Measurements from ENCODE around the gene BTN2A1. TPM values are rescaled to one million over a fixed set of nuclear protein-coding genes. Genes with fewer than 3 reads are reported as not detected.

The BTN2A1 gene
- total RNA-seq, 1 experiment from 2014 or later, result 13.1 TPM

DNA sequence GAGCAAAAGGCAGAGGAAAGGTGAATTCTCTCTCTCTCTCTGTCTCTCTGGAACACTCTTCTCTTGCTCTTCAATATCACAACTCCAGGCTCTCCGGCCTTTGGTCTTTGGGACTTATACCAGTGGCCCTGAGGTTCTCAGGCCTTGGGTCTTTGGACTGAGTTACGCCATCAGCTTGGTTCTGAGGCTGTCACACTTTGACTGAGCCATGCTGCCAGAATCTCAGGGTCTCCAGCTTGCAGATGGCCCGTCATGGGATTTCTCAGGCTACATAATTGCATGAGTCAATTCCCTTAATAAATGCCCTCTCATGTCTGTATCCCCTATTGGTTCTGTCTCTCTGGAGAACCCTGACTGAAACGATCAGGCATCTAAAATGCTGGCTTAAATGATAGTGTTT, 12.9 kb downstream of the BTN2A1 start:
- H3K9ac ChIP-seq (ENCODE audit: low read length), result no peak overlapping the region
- intact Hi-C loops (cut with micrococcal nuclease), result no loop called here
- H3K27me3 ChIP-seq (ENCODE audit: low read length), result no peaks in the 10 kb centered on the region
- no peak overlapping the region for H2AFZ ChIP-seq (ENCODE audit: low read length)
- CTCF ChIA-PET, result no interaction called here
- no TSS peak for BruUV-seq (replicated peaks)
- no peak for DNase-seq
- H3K9me3 ChIP-seq (ENCODE audit: low read length), result no peaks in the 10 kb centered on the region
- no peak for ATAC-seq
- peaks cover 21% of the 10 kb centered on the region for H3K4me1 ChIP-seq (ENCODE audit: insufficient read depth, low read length)
- no peaks in the 10 kb centered on the region for H3F3A ChIP-seq (ENCODE audit: low read length, unreplicated experiment)
- TF ChIP-seq EZH2 (IDR thresholded peaks at IDR 0.05; ENCODE audit: low read length, unreplicated experiment) (no peak), EZH2phosphoT487 (IDR thresholded peaks at IDR 0.05; ENCODE audit: borderline replicate concordance, low read length) (no peak)
- TF ChIP-seq, protein P1, sequence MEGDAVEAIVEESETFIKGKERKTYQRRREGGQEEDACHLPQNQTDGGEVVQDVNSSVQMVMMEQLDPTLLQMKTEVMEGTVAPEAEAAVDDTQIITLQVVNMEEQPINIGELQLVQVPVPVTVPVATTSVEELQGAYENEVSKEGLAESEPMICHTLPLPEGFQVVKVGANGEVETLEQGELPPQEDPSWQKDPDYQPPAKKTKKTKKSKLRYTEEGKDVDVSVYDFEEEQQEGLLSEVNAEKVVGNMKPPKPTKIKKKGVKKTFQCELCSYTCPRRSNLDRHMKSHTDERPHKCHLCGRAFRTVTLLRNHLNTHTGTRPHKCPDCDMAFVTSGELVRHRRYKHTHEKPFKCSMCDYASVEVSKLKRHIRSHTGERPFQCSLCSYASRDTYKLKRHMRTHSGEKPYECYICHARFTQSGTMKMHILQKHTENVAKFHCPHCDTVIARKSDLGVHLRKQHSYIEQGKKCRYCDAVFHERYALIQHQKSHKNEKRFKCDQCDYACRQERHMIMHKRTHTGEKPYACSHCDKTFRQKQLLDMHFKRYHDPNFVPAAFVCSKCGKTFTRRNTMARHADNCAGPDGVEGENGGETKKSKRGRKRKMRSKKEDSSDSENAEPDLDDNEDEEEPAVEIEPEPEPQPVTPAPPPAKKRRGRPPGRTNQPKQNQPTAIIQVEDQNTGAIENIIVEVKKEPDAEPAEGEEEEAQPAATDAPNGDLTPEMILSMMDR (conservative IDR thresholded peaks at IDR 0.05; ENCODE audit: low read depth, low read length), result no peak
- H3K36me3 ChIP-seq (ENCODE audit: low read depth, low read length), result peaks cover 23% of the 10 kb centered on the region
- no peak overlapping the region for H3K4me2 ChIP-seq (ENCODE audit: low read length)
- no peaks in the 10 kb centered on the region for H4K20me1 ChIP-seq (ENCODE audit: low read length)
- no peaks in the 10 kb centered on the region for H3K9me2 ChIP-seq (replicated peaks; ENCODE audit: low read length)
- H3K79me2 ChIP-seq (ENCODE audit: low read length), result no peaks in the 10 kb centered on the region
- H3K27ac ChIP-seq (ENCODE audit: low read length), result no peak overlapping the region
- no peak overlapping the region for H3K4me3 ChIP-seq (ENCODE audit: low read length)
- POLR2A ChIA-PET (ENCODE audit: unreplicated experiment), result no interaction called here

DNA sequence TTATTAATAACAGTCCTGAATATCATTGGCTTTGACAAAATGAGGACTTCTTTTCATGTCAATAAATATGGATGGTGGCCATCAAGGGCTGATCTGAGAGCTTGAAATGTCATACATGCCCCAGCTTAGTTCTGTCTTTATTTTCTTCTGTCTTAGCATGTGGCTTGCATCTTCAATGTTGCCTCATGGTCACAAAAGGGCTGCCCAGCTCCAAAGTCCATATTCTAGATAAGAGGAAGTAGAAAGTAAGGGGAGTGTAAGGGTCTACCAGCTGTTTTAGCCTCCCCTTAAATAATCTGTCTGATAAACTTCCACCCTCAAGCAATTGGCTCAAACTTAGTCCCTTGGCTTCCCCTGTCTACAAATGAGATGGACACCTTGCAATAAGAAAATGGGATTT, 14.2 kb downstream of the BTN2A1 start:
- H3K27me3 ChIP-seq (ENCODE audit: low read length), result no peaks in the 10 kb centered on the region
- H3K9ac ChIP-seq (ENCODE audit: low read length), result no peak overlapping the region
- H3F3A ChIP-seq (ENCODE audit: low read length, unreplicated experiment), result no peaks in the 10 kb centered on the region
- DNase-seq (no peak), ATAC-seq (no peak)
- ChIA-PET POLR2A (ENCODE audit: unreplicated experiment) (no interaction called here), CTCF (no interaction called here)
- H3K4me3 ChIP-seq (ENCODE audit: low read length), result no peak overlapping the region
- H3K4me2 ChIP-seq (ENCODE audit: low read length), result no peak overlapping the region
- no TSS peak for BruUV-seq (replicated peaks)
- no peaks in the 10 kb centered on the region for H3K9me3 ChIP-seq (ENCODE audit: low read length)
- intact Hi-C loops (cut with micrococcal nuclease), result no loop called here
- H3K4me1 ChIP-seq (ENCODE audit: insufficient read depth, low read length), result peaks cover 30% of the 10 kb centered on the region
- H2AFZ ChIP-seq (ENCODE audit: low read length), result no peak overlapping the region
- no peak overlapping the region for H3K27ac ChIP-seq (ENCODE audit: low read length)
- no peaks in the 10 kb centered on the region for H3K79me2 ChIP-seq (ENCODE audit: low read length)
- peaks cover 14% of the 10 kb centered on the region for H3K36me3 ChIP-seq (ENCODE audit: low read depth, low read length)
- TF ChIP-seq, protein P1 (conservative IDR thresholded peaks at IDR 0.05; ENCODE audit: low read depth, low read length), result no peak
- no peak for TF ChIP-seq EZH2 (IDR thresholded peaks at IDR 0.05; ENCODE audit: low read length, unreplicated experiment)
- TF ChIP-seq EZH2phosphoT487 (IDR thresholded peaks at IDR 0.05; ENCODE audit: borderline replicate concordance, low read length), result no peak
- H3K9me2 ChIP-seq (replicated peaks; ENCODE audit: low read length), result no peaks in the 10 kb centered on the region
- H4K20me1 ChIP-seq (ENCODE audit: low read length), result no peaks in the 10 kb centered on the region

DNA sequence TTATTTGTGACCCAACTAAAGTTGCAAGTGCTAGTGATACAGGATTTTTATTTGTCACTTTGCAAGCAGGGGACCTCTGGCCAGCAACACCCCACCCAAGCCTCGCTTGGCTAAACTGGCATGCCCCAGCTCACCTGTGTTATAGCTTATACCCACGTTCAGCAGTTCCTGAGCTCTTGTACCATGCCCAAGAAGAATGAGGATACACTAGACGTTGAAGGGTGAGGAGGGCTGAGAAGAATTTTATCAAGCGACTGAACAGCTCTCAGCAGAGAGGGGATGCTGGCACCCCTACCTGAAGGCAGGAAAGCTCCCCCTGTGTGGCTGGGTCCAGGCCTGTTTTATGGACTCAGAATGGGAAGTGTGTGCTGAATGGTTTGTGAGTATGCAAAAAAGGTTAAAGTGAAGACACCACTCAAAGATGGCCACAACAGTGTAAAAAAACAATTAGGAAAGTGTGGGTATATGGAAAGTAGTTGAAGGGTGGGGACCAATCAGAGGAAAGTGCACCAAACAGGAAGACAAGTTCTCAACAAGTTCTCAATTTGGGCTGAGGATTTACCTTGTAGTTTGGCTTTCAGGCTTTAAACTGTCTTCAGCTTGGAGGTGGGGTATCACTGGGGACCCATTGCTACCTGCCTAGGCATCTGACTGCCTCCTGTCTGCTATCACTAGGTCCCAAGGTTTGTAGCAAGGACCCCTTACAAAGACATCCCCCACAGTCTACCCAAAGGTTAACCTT, 15.0 kb downstream of the BTN2A1 start:
- BruUV-seq (replicated peaks), result no TSS peak
- intact Hi-C loops (cut with micrococcal nuclease), result loop anchor here (1.0 kb wide), 1 partner anchor 15 kb away; the partner anchor contains the start of gene BTN2A1
- Histone ChIP-seq H3K4me3 (ENCODE audit: low read length) (peak overlapping the region; percentile 68), H3K4me2 (ENCODE audit: low read length) (peak overlapping the region; percentile 78), H3K9me3 (ENCODE audit: low read length) (no peaks in the 10 kb centered on the region), H2AFZ (ENCODE audit: low read length) (peak overlapping the region; percentile 85; the same call in 1 of the 2 replicates), H3K9me2 (replicated peaks; ENCODE audit: low read length) (no peaks in the 10 kb centered on the region), H3K27ac (ENCODE audit: low read length) (no peak overlapping the region), H4K20me1 (ENCODE audit: low read length) (no peaks in the 10 kb centered on the region), H3K4me1 (ENCODE audit: insufficient read depth, low read length) (peaks cover 30% of the 10 kb centered on the region), H3F3A (ENCODE audit: low read length, unreplicated experiment) (no peaks in the 10 kb centered on the region), H3K27me3 (ENCODE audit: low read length) (no peaks in the 10 kb centered on the region), H3K36me3 (ENCODE audit: low read depth, low read length) (peaks cover 9% of the 10 kb centered on the region), H3K9ac (ENCODE audit: low read length) (no peak overlapping the region), H3K79me2 (ENCODE audit: low read length) (no peaks in the 10 kb centered on the region)
- TF ChIP-seq, protein P1 (conservative IDR thresholded peaks at IDR 0.05; ENCODE audit: low read depth, low read length), result no peak
- DNase-seq (no peak), ATAC-seq (no peak)
- POLR2A ChIA-PET (ENCODE audit: unreplicated experiment), result no interaction called here
- CTCF ChIA-PET, result no interaction called here
